Right ventricle myocardium superior (tissue), 1 donor: ENCODE measurements around the gene MICAL3. TPM values are rescaled to one million over a fixed set of nuclear protein-coding genes. Genes with fewer than 3 reads are reported as not detected.
"Not testable (repeated sequence)": the region's sequence is repeated elsewhere in the genome, so short reads cannot be mapped to it uniquely, and the experiment has no call there.

ENCODE experiments used
- ATAC-seq: fragments of 200-7000 bp; cut with Tn5 transposase; one replicate; pipeline ENCODE4 v1.9.1; 2020; ENCODE audit warnings: mild to moderate bottlenecking; ENCODE audit not compliant: poor library complexity
- DNase-seq: peaks from one replicate; pipeline ENCODE4 v3.0.0-alpha.2; 2020
- intact Hi-C: fragments of 100-400 bp; cut with DNase I; formaldehyde crosslinking; loops from one replicate; pipeline ENCODE4 v1.11.2; 2022
- total RNA-seq: library from RNA; stranded (reverse); fragmentation: NEBNext Ultra II Directional; extraction: Animal tissue kit (Norgen Biotek cat#: 25700); gene quantifications from one replicate; pipeline ENCODE4 v1.2.1, GENCODE V29; 2021
- donor health status: DM: no; HTN: yes; CAD: no; lungs with severe emphysema.

The MICAL3 gene
- total RNA-seq, 1 donor from 2014 or later = 78.9 TPM

GRCh38 chr22:17778412-17778976 is 245.9 kb downstream of the MICAL3 start:
- DNase-seq (no peak), ATAC-seq (no peak)
- intact Hi-C loops = no loop called here

GRCh38 chr22:17777717-17778044 is 246.7 kb downstream of the MICAL3 start:
- DNase-seq (no peak), ATAC-seq (no peak)
- intact Hi-C loops = no loop called here

- intact Hi-C loops = no loop called here
- DNase-seq (peak; percentile 66), ATAC-seq (no peak)
These were observed 247.2 kb downstream of the MICAL3 start for GRCh38 chr22:17777005-17777716.

GRCh38 chr22:17775781-17776465 is 248.4 kb downstream of the MICAL3 start:
- no peak for ATAC-seq
- intact Hi-C loops = no loop called here
- DNase-seq = no peak

GRCh38 chr22:17774926-17775685 is 249.3 kb downstream of the MICAL3 start:
- intact Hi-C loops = no loop called here

GRCh38 chr22:17774206-17774925 is 250.0 kb downstream of the MICAL3 start, which contains the start of gene BID:
TSS of gene BID (minus strand) at chr22:17774469. CDS start at chr22:17750116, 24,353 bp downstream.
- DNase-seq = peak; percentile 81
- intact Hi-C loops = no loop called here
- peak; percentile 42 for ATAC-seq

More at GRCh38 chr22:17774926-17775685, 249.3 kb downstream of the MICAL3 start:
- no peak for ATAC-seq
- DNase-seq = no peak

GRCh38 chr22:17773606-17774205 is 250.7 kb downstream of the MICAL3 start:
- intact Hi-C loops = no loop called here
- ATAC-seq = peak; percentile 52
- no peak for DNase-seq

GRCh38 chr22:17772958-17773605 is 251.3 kb downstream of the MICAL3 start:
- DNase-seq = no peak
- intact Hi-C loops = no loop called here
- peak; percentile 28 for ATAC-seq

GRCh38 chr22:17772249-17772957 is 252.0 kb downstream of the MICAL3 start:
- no peak for DNase-seq
- ATAC-seq = no peak
- intact Hi-C loops = no loop called here

- ATAC-seq = no peak
These were observed 253.9 kb downstream of the MICAL3 start for GRCh38 chr22:17770180-17771077.

GRCh38 chr22:17769716-17770082 is 254.7 kb downstream of the MICAL3 start:
- intact Hi-C loops = no loop called here
- ATAC-seq (no peak), DNase-seq (no peak)

More at GRCh38 chr22:17770180-17771077, 253.9 kb downstream of the MICAL3 start:
- intact Hi-C loops = no loop called here
- no peak for DNase-seq

- ATAC-seq = no peak
- no peak for DNase-seq
- intact Hi-C loops = no loop called here
These were observed 255.2 kb downstream of the MICAL3 start for GRCh38 chr22:17769013-17769715.

- DNase-seq = no peak
- intact Hi-C loops = no loop called here
- no peak for ATAC-seq
These were observed 256.9 kb downstream of the MICAL3 start for GRCh38 chr22:17767233-17768065.

GRCh38 chr22:17764852-17765251 is 259.5 kb downstream of the MICAL3 start:
- DNase-seq, intact Hi-C loops, ATAC-seq: not testable (repeated sequence)

- intact Hi-C loops = no loop called here
- DNase-seq (no peak), ATAC-seq (peak; percentile 29)
These were observed 260.3 kb downstream of the MICAL3 start for GRCh38 chr22:17764036-17764435.
